NCI-H187 treated with DMSO at 0.1 percent for 48 hours (cell line): ENCODE results near the gene AQP12A.

Source experiments
- DNase-seq: peaks from one replicate; lab custom pipeline; 2025; lab: John Stamatoyannopoulos, UW

AQP12A gene

GRCh38 chr2:240745456-240745855 is 53.8 kb downstream of the AQP12A start:
- no peak for DNase-seq

GRCh38 chr2:240745962-240746361 is 54.3 kb downstream of the AQP12A start:
- no peak for DNase-seq

GRCh38 chr2:240746671-240747070 is 55.0 kb downstream of the AQP12A start:
- no peak for DNase-seq

GRCh38 chr2:240747256-240747655 is 55.6 kb downstream of the AQP12A start:
- DNase-seq = no peak
